Endothelial cell of umbilical vein (primary cell): ENCODE results near the gene ARHGDIB.

ENCODE experiments used
- JUN ChIP-seq: IDR thresholded peaks from 2 replicates; pipeline ENCODE4 v1.6.1; 2011; ENCODE audit warnings: borderline replicate concordance, low read depth; ENCODE audit not compliant: insufficient read length, insufficient read depth
- TF ChIP-seq, protein P1 (sequence below), 2 donors: IDR thresholded peaks; 1 replicate in 1 of 2; 2 replicates in 1 of 2; pipeline ENCODE4 v1.5.1; 2011; ENCODE audit warnings: low read length in 2 of 2, mild to moderate bottlenecking in 2 of 2, moderate library complexity in 2 of 2, control low read depth in 1 of 2, inconsistent platforms in 1 of 2, low read depth in 1 of 2; ENCODE audit not compliant: insufficient read depth in 1 of 2; ENCODE audit errors: extremely low read depth in 1 of 2

DNA sequence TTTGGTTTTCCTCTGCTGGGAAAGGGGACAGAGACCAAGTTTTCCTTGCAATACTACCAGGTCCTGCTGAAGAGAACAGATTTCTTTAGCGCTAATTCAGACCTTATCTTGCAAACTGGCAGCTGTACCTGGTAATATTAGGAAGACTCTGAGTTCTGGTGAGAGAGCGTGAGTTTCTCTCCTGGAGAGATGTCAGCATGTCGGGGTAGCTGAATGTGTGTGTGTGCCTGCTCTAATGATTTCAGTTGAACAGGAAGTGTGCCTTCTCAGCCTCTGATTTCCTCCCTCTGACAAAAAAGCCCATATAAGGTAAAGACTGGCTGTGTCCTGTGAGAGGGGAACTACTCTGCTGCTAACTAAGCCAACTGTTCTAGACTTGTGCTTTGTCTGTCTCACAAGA lies 12.7 kb downstream of the ARHGDIB start:
- TF ChIP-seq, protein P1, sequence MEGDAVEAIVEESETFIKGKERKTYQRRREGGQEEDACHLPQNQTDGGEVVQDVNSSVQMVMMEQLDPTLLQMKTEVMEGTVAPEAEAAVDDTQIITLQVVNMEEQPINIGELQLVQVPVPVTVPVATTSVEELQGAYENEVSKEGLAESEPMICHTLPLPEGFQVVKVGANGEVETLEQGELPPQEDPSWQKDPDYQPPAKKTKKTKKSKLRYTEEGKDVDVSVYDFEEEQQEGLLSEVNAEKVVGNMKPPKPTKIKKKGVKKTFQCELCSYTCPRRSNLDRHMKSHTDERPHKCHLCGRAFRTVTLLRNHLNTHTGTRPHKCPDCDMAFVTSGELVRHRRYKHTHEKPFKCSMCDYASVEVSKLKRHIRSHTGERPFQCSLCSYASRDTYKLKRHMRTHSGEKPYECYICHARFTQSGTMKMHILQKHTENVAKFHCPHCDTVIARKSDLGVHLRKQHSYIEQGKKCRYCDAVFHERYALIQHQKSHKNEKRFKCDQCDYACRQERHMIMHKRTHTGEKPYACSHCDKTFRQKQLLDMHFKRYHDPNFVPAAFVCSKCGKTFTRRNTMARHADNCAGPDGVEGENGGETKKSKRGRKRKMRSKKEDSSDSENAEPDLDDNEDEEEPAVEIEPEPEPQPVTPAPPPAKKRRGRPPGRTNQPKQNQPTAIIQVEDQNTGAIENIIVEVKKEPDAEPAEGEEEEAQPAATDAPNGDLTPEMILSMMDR (IDR thresholded peaks at IDR 0.05; ENCODE audit: extremely low read depth in 1 of 2, insufficient read depth in 1 of 2, low read depth in 1 of 2, low read length in 2 of 2), result no peak
- TF ChIP-seq JUN, result no peak
